Activated CD8-positive, alpha-beta memory T cell treated with anti-CD3 and anti-CD28 coated beads, Interleukin-2, amount 50 U/mL, for 24 hours (primary cell): Measurements from ENCODE around the gene ZNRF2.
"Not testable (repeated sequence)": the region's sequence is repeated elsewhere in the genome, so short reads cannot be mapped to it uniquely, and the experiment has no call there.

Experiments
- DNase-seq: peaks from one replicate; pipeline ENCODE4 v3.0.0-alpha.2; 2020; ENCODE audit errors: extremely low read depth

The ZNRF2 gene

GRCh38 chr7:30287625-30288024 is 3.2 kb downstream of the ZNRF2 start:
- not testable (repeated sequence) for DNase-seq

GRCh38 chr7:30289634-30290033 is 5.2 kb downstream of the ZNRF2 start:
- not testable (repeated sequence) for DNase-seq

- DNase-seq = not testable (repeated sequence)
Observed at GRCh38 chr7:30290317-30290716, 5.9 kb downstream of the ZNRF2 start.

GRCh38 chr7:30292416-30293038 is 8.1 kb downstream of the ZNRF2 start:
- not testable (repeated sequence) for DNase-seq

GRCh38 chr7:30296304-30296703 is 11.9 kb downstream of the ZNRF2 start:
- not testable (repeated sequence) for DNase-seq

- not testable (repeated sequence) for DNase-seq
Observed at GRCh38 chr7:30297499-30297898, 13.1 kb downstream of the ZNRF2 start.

- not testable (repeated sequence) for DNase-seq
Observed at GRCh38 chr7:30298409-30298808, 14.0 kb downstream of the ZNRF2 start.

- no peak for DNase-seq
Observed at GRCh38 chr7:30301751-30302150, 17.4 kb downstream of the ZNRF2 start.

- no peak for DNase-seq
Observed at GRCh38 chr7:30302656-30303311, 18.4 kb downstream of the ZNRF2 start.

GRCh38 chr7:30303312-30304039 is 19.1 kb downstream of the ZNRF2 start:
- no peak for DNase-seq

- DNase-seq = no peak
Observed at GRCh38 chr7:30304177-30304884, 19.9 kb downstream of the ZNRF2 start.

- DNase-seq = no peak
Observed at GRCh38 chr7:30306976-30307375, 22.6 kb downstream of the ZNRF2 start.

GRCh38 chr7:30308389-30308788 is 24.0 kb downstream of the ZNRF2 start:
- DNase-seq = no peak

GRCh38 chr7:30309302-30309701 is 24.9 kb downstream of the ZNRF2 start:
- no peak for DNase-seq

GRCh38 chr7:30309842-30310435 is 25.5 kb downstream of the ZNRF2 start:
- no peak for DNase-seq

- DNase-seq = no peak
Observed at GRCh38 chr7:30310674-30311362, 26.4 kb downstream of the ZNRF2 start.

GRCh38 chr7:30312178-30312577 is 27.8 kb downstream of the ZNRF2 start:
- DNase-seq = no peak

GRCh38 chr7:30313348-30313747 is 29.0 kb downstream of the ZNRF2 start:
- no peak for DNase-seq

- no peak for DNase-seq
Observed at GRCh38 chr7:30313793-30314192, 29.4 kb downstream of the ZNRF2 start.

- DNase-seq = no peak
Observed at GRCh38 chr7:30315589-30315988, 31.2 kb downstream of the ZNRF2 start.

- DNase-seq = no peak
Observed at GRCh38 chr7:30320392-30320791, 36.0 kb downstream of the ZNRF2 start.
